Left kidney (tissue), 8 donors: ENCODE data around the gene E2F1. TPM values are rescaled to one million over a fixed set of nuclear protein-coding genes. Genes with fewer than 3 reads are reported as not detected.

ENCODE experiments used
- DNase-seq: peaks from one replicate; pipeline ENCODE4 v3.0.0-alpha.2; 2013
- long read RNA-seq, 8 donors: transcript quantifications; one replicate each; lab custom pipeline, GENCODE V29; 2026
- polyA plus RNA-seq: library from polyadenylated mRNA; unstranded; fragments of 120-200 nt; gene quantifications from one replicate; pipeline ENCODE4 v1.2.1, GENCODE V29; 2013; ENCODE audit not compliant: insufficient read length

The E2F1 gene
- polyA plus RNA-seq = 14.7 TPM
- long read RNA-seq, donor 1, partial matches to known transcripts = 7 of 10 reads
- long read RNA-seq, donor 1, other reads (novel, unspliced or antisense) = 0 of 10 reads
- long read RNA-seq, donor 2, partial matches to known transcripts = 0 of 1 reads
- long read RNA-seq, donor 2, other reads (novel, unspliced or antisense) = 0 of 1 reads
- long read RNA-seq, donor 3, partial matches to known transcripts = 0 of 1 reads
- long read RNA-seq, donor 3, other reads (novel, unspliced or antisense) = 0 of 1 reads
- long read RNA-seq, donor 4 = 0 reads
- long read RNA-seq, donor 5, partial matches to known transcripts = 0 of 4 reads
- long read RNA-seq, donor 5, other reads (novel, unspliced or antisense) = 0 of 4 reads
- long read RNA-seq, donor 6, partial matches to known transcripts = 6 of 9 reads
- long read RNA-seq, donor 6, other reads (novel, unspliced or antisense) = 0 of 9 reads
- long read RNA-seq, donor 7, transcript E2F1-201 (7 exons, 2,503 nt) = major isoform, 10 of 10 reads
- long read RNA-seq, donor 7, partial matches to known transcripts = 0 of 10 reads
- long read RNA-seq, donor 7, other reads (novel, unspliced or antisense) = 0 of 10 reads
- long read RNA-seq, donor 8, partial matches to known transcripts = 0 of 1 reads
- long read RNA-seq, donor 8, other reads (novel, unspliced or antisense) = 0 of 1 reads

- DNase-seq = peak; percentile 94
These were observed at the start of gene E2F1 for GRCh38 chr20:33686100-33686983. Gene E2F1 (minus strand): TSS chr20:33686385. CDS start chr20:33686264, 121 bp downstream.

GRCh38 chr20:33733654-33734576 lies 47.7 kb upstream of the E2F1 start:
- DNase-seq = no peak

GRCh38 chr20:33732166-33732970 lies 46.2 kb upstream of the E2F1 start:
- DNase-seq = no peak

DNA sequence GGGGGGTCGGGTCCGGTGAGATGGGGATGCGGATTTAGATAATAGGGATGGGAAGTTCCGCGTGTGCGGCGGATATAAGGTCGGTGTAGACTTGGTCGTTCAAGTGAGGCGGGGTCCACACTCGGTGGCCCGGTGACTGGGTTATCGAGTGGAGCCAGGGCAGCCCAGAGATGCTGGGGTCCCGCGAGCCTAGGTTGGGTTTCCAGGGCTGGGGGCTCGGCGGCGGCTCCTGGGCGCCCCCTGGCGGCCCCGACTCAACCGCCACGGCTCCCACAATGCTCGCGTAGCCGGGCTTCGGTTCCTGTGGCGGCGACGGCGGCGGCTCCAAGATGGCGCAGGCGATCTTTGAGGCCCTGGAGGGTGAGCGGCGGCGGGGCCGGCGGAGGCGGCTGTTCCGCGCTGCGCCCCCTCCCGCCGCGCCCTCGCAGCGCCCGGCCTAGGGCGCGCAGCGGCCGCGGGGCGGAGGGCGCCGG lies 45.5 kb upstream of the E2F1 start, which contains the start of gene ZNF341:
Gene ZNF341, plus strand, starts transcription at position 304 of the 473 bp plus-strand sequence. Its CDS starts 26 bp downstream, at position 330.
- DNase-seq = peak; percentile 86

- no peak for DNase-seq
These were observed 44.9 kb upstream of the E2F1 start for GRCh38 chr20:33730946-33731692.

DNA sequence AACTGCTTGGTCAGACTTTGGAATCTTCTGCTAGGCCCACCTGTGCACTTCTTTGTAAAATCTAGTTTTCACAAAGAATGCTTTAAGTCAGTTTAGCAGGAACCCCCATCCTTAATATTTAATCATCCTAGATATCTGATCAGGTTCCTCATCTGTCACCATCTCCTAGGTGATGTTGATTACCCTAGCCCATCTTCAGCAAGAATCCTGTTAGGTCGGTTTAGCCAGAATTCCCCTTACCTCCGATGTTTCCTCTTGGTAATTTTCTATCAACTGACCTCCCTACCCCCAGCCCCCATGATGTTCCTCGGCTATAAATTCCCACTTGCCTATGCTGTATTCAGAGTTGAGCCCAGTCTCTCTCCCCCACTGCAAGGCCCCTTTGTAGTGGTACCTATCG lies 42.9 kb upstream of the E2F1 start:
- no peak for DNase-seq

GRCh38 chr20:33728463-33728862 lies 42.3 kb upstream of the E2F1 start:
- DNase-seq = no peak

DNA sequence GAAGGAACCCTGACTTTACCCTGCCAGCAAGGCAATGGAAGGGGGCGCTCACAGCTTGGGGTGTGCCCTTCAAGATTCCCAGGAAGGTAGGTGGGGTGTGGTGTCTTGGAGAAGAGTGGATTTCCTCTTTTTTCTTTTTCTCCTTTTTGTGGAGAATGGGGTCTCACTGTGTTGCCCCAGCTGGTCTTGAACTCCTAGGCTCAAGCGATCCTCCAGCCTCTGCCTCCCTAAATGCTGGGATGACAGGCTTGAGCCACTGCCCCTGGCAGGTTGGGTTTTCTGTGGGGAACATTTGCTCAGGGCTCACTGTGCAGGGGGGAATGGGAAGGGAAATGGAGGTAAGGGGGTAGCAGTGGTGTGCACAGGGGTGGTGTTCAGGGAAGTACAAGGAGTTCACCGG lies 41.6 kb upstream of the E2F1 start:
- no peak for DNase-seq

DNA sequence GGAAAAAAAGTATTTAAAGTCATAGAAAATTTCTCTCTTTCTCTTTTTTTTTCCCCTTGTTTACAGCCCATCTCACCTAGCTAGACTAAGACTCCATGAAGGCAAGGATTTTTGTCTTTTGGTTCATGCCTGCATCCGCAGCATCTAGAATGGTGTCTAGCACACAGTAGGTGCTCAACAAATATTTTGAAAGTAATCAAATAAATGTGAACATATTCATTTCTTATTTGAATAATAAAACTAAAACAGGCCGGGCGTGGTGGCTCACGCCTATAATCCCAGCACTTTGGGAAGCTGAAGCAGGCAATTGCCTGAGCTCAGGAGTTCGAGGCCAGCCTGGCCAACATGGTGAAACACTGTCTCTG lies 40.9 kb upstream of the E2F1 start:
- DNase-seq = no peak

DNA sequence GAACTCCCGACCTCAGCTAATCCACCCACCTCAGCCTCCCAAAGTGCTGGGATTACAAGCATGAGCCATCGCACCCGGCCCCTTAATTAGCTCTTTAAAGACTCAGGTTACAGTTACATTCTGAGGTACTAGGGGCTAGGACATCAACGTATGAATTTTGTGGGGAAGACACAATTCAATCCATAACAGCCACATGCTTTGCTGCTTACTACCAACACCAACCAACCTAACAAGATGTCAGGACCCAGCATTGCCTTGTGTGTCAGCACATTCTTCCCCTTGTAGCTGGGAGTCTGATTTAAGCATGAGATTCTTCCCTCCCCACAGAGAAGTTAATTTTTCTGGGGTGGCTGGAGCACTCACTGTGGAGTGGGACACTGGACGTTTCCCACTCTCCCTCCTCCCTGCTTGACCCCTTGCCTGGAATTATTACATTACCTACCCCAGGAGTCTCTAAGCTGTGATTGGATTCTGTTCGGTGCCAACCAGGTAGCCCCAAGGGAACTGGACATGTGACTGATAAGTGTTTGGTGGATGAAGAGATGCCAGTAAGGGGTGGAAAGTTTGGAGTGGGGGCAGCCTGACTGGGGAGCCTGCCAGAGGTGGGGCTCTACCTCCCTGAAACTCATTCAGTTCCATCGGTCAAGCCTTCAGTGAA lies 39.6 kb upstream of the E2F1 start:
- no peak for DNase-seq

- DNase-seq = no peak
These were observed 38.4 kb upstream of the E2F1 start for GRCh38 chr20:33724439-33725094.

GRCh38 chr20:33721391-33722140 lies 35.4 kb upstream of the E2F1 start:
- no peak for DNase-seq

DNA sequence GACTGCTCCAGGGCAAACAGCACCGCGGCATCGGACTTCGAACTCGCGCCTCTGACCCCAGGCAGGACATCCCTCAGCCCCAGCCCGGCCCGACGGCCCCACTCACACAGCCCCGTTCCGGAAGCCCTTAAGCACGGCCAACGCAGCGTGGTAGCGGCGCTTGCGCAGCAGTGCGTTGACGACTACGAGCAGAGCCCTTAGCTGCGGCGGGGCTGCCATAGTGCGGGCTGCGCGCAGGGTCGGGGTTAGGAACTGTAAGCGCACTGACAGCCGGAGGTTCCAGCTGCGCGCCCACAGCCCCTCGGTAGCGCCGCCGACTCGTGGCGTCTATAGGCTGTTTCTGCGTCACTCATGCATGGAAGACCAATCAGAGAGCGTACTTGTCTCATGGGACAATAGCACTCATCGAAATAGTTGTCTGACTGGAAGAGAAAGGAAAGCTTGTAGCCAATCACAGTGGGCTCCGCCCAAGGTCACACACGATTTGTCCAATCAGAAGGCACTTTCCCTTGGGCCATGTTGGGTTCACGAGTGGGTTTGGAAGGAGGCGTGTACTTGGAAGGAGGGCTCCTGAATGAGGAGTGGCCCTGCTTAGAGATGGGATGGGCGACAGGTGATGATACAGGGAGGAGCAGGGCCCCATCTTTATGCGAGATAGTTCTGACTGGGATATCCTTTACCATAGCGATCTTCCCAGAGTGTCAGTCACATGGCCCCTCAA lies 34.0 kb upstream of the E2F1 start, which contains the start of gene PXMP4:
Gene PXMP4, minus strand, starts transcription at position 322 of the 721 bp plus-strand sequence. Its CDS starts 103 bp downstream, at position 219.
- DNase-seq = peak; percentile 91

DNA sequence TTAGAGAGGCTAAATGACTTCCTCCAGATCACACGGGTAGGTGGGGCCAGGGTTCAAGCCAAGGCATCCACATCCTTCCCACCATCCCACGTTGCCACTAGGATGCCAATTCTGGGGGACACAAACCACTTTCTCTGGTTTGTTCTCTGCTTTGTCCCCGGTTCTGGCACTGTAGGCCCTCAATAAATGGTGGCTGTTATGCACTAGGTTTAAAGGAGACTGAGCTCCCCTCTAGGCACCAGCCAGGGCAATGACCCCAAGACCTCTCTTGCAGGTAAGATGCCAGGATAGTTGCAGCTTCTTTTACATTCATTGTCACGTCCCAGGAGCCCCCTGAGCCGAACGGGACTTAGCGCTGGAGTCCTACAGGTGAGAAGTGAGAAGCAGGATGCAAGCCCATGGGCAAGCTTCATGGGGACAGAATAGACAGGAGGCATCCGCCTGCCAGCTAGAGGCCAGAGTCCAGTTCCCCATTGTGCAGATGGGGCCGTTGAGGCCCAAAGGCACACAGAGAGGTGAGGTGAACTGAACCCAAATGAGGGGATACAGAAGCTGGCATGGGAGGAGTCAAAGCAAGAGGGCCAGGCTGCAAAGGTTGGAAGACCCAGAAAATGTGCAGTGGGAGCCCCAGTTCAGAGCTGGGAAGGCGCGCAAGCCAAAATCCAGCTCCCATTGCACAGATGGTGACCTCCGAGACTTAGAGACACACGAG lies 33.2 kb upstream of the E2F1 start:
- no peak for DNase-seq

DNA sequence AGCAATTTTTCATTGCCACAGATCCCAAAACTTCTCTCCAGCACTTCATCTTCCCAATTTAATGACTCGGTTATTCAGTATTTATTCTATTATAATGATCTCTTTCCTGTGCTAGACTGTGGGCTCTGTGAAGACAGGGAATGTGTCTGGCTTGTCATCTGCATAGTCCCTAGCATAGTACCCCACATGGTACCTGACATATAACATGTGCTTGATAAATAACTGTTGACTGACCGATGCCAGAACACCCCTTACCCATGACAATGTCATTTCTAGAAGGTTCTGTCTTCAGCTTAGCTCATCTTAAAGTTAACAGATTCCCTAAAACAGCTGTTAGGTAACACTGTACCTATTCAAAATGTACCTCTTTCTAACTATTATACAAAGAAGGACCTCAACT lies 30.3 kb upstream of the E2F1 start:
- no peak for DNase-seq

- no peak for DNase-seq
These were observed 27.7 kb upstream of the E2F1 start for GRCh38 chr20:33713865-33714367.
